LNCAP (cell line): ENCODE results near the gene ZNF519.

Experiments used
- CTCF ChIP-seq: fragments of 450-650 bp; IDR thresholded peaks from 2 replicates; pipeline ENCODE4 v1.5.1; 2017; ENCODE audit warnings: mild to moderate bottlenecking

The ZNF519 gene

GRCh38 chr18:14117606-14118005 lies 14.6 kb downstream of the ZNF519 start:
- no peak for TF ChIP-seq CTCF

DNA sequence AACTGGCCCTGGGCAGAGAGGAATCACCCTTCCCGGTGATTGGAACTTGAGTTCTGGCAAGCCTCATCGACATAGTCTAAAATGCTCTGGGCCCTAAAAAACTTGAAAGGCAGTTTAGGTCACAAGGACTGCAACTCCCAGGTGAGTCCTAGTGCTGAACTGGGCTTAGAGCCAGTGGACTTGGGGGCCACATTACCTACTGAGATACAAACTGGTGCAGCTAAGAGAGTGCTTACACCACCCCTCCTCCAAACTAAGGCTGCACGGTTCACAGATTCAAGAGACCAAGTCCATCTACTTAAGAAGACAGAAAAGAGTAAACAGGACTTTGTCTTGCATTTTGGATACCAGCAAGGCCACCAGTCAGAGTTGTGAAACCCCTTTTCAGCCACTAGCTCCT lies 25.3 kb downstream of the ZNF519 start:
- TF ChIP-seq CTCF: no peak

- no peak for TF ChIP-seq CTCF
Measured at GRCh38 chr18:14104906-14105748, 27.1 kb downstream of the ZNF519 start.

DNA sequence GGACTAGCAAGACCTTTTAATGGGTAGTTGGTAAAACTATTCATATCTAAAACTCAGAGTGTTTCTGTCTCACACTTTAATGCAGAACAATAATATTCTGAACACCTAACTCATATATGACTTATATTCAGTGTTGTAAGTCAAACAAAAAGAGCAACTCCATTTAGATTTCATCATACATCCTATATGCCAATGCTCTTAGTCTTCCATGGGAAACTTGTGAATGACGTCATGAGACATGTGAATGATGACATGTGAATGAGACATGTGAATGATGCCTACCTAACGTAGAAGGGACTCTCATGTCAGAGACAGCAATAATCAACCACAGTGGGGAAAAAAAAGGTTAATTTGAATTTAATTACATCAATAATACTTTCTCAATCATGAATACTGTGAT lies 28.0 kb downstream of the ZNF519 start:
- TF ChIP-seq CTCF: no peak

- no peak for TF ChIP-seq CTCF
Measured at GRCh38 chr18:14100503-14101286, 31.5 kb downstream of the ZNF519 start.

DNA sequence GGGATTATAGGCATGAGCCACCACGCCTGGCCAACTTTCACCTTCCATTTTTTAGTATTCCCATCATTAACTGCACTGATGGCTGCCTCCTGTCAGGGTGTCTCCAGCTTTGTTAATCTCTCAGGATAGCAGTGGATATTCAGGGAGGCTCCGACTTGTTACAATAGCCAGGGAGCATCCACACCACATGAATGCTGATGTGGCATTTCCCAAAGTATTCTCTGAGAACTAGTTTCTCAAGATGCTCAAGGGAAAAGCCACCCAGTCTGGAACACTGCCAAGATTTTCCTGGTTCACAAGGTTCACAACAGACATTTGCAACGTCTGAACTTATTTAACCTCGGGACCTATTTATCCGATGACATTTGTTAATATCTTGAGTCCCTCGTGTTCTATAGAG lies 33.8 kb downstream of the ZNF519 start:
- TF ChIP-seq CTCF: no peak

DNA sequence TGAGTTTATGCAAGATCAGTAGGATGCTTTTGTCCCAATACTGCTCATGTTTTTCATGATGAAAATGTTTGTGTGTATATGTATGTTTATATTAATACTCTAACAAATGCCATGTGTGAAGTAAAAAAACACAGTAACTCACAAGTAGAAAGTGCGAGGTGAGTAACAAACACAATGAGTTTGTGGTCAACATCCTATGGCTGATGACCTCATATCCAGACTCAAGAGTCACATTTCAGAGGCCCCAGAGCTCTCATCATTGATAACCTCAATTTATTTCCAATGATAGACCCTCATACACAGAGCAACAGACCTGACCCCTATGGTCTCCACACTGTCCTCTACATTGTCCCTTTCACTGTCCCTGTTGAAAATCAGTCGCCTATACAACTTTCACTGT lies 34.5 kb downstream of the ZNF519 start:
- no peak for TF ChIP-seq CTCF
